Stimulated activated CD4-positive, alpha-beta T cell treated with anti-CD3 and anti-CD28 coated beads, Interleukin-4, amount 100 ng/mL, for 1 hour (primary cell): ENCODE measurements around the gene SEMA6A.

Source experiments
- DNase-seq: peaks from one replicate; pipeline ENCODE4 v3.0.0-alpha.2; 2020

Gene SEMA6A

DNA sequence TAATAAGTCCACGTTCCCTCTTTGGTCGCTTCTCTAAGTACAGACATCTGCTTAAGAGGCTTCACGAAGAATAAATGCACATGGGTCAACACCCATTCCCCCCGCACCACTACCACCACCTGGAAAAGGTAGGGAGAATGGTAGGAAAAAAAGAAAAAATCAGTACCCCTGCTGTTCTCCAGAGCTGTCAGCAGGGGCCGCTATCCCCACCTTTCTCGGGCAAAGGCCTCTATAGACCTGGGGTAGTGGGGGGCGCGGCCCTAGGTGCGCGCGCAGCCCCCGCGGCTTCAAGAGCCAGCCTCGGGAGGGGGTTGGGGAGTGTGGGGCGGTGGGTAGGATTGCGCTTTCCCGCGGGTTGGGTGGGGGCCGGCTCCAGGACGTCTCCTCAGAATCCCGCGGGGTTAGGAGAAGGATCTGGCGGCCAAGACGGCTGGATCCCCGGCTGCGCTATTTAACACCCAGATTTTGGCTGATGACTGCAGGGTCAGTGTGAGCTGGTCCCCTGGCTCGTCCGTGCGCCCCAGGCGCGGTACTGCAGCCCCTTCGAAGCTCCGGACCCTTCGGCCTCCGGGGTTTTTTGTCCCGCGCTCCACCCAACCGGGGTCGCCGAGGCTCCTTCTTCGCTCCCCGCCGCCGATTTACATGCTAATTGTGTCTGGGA, 1.6 kb upstream of the SEMA6A start:
- DNase-seq = peak; percentile 25

DNA sequence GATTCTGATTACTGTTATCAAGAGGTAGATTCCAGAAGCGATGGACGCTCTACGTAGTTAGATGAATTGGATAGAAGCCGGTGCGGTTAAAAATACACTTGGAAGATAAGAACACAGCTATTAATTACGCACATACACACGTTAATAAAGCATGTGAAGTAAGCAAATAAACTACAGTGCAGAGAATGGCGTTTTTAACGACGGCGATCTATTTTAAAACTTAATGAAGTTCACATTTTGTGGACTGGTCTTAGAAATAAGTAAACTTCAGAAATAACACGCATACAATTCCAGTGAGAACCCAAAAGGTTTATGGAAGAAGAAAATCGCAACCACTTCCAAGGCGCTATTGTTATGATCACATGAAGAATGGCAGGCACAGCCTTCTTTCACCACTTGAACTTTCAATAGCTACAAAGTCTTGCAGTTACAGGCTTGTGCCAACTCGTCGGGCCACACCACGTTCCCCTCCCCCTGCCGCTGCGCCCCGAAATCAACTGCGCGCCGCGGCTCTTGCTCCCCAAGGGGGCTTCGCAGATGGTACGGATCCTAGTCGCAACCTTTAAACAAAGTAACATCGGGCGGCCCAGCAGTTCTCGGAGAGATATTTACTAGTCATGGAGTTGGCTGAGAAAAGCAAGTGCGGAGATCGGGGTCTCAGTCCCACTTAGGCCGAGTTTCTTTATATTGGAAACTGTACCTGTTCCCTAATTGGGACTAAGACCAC, 866 bp upstream of the SEMA6A start:
- no peak for DNase-seq

DNA sequence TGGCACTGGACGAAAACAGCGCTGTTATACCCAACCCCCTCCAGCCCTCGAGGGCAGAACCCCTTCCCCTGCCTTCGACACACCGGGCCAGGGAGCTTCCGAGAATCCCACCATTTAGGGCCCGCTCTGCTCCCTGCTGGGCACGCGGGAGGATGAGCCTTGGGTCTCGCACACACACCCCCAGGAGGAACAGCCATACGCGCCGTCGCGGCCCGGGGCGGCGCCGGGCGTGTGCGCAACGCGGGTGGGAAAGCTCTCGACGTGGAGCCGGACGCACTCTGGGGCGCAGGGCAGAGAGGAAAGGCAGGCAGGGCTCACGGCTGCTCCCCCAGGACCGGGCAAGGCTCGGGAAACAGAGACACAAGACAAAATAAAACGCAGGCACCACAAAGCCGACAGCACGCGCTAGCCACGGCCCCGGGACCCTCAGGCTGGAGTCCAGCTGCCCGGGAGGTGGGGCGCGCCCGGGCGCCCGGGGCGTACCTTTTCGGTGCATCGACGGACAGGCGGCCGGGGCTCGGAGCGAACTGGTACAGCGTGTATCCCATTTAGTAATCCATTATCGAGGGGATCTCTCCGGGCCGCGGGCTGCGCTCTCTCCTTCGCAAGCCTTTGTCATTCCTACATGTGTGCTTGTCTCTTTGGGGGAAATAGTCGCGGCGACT, 789 bp downstream of the SEMA6A start:
- DNase-seq = no peak

DNA sequence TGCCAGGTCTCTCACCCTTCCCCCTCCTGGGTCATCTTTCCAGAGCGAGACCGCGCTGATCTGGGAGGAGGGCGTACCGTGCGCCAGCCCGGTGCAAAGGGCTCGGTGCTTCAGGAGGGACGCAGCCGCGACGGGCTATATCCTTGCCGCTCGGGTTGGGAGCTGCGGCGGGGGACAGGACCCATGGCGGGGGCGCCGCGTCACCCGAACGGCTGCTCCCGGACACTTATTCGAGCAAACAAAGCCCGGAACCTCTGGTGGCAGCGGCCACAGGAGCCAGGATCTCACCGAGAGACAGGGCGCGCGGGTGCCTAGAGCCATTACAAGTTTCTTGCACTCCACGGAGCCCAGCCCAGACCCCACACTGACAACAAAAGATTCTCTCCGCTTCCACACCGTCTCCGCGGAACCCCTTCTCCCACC, 1.3 kb downstream of the SEMA6A start:
- DNase-seq = no peak

DNA sequence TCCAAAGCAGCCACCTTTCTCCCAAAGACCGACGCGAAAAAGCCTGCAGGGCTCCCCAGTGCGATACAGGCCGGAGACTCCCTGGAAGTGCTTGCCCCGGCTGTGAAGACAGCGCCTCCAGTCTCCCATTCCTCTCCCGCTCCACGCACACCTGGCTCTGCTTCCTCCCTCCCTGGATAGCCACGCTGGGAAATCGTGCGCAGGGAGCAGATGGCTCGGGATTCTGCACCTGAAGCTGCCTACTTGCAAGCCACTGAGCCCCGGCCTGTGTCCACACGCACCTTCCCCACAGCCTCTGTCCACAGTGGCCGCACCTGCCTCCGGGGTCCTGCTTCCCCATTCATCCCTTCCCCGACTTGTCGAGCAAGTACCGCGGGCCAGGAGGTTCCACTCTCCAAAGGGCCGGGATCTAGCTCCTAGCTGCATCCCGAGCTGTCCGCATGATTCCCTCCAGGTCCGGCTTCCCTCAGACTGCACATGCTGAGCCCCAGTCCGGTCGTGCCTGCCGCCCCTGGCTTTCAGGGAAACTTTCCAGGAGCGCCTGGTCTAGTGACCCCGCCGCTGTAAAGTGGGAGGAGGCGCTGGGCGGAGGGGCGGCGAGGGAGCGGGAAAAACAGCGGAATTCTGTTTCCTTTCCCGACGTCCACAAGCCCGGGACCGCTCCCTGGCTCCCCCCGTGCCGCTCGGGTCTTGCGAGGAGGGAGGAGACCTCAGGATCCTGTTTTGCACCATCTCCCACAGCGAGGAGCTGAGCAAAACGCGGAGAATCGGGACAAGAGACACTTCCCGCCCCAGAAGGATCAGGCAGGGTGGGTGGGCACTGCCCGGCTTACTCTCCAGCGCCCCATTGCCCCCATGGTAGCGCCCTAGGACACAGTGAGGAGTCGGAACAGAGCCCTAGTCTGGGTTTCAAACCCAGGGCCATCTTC, 2.0 kb downstream of the SEMA6A start:
- no peak for DNase-seq

DNA sequence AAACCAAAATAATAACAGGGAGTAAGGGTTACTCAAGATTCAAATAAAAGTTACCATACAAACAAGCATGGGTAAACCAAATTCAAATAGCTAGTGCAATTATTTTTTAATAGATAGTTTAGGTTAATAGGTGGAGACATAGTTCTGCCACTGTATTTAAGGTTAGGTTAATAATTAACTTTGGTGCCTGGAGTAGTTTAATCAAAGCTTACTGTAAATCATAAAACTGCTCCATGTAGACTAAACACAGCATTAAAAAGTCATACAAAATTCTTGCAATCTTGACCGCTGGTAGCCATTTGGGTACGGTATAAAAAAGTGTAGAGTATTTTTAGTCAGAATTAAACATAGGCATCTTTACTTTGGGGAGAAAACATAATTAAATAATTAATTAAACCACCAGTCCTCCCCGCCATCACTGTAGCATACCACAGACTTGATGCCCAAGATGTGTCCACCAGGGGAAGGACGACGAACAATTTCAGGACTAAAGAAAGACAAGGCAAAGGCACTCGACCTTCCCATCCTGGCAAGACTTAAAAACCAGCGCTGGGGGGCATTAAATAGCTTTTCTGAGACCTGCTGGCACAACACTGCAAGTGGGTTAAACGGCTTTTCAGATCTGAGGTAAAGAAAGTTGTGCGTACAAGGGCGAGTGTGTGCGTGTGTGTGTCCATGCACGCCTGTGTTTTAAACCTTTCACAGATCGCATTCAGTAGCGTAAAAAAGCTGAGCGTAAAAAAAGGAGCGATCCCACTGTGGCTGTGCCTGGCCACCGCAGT, 2.9 kb downstream of the SEMA6A start:
- no peak for DNase-seq

DNA sequence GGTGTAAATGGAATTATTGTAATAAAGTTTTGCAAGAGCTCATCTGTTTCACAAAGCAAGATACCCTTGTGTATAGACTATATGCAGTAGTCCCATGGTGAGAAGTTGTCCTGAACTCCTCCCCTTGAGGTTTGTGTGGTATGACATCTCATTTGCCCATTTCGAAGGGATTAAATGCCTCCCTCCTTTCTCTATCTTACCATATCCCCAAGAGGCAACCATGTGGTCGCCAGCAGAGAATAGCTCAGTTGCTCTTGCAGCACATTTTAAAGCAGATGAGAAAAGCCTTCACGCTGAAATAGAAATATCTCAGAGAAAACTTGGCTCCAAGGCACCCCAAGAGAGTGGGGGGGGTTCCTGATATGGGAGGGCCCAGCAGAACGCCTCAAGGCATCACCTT, 4.6 kb downstream of the SEMA6A start:
- no peak for DNase-seq

DNA sequence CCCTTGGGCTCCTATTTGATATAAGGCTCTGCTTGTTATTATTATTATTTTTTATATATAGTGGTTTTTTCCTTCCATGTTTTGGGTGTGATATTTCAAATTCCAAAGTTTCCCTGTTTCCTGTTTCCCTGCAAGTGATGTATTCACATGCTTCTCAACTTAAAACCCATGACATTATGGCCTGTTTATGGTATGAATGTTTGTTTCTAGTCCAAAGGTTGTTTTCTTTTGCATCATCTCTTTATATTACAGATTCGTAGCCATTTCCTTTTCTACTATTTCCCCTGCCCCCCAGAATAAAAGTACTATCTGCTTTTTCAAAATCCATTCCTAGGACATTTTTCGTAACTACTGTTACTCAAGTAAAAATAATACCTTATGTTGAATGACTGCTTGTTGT, 7.5 kb downstream of the SEMA6A start:
- DNase-seq = no peak

DNA sequence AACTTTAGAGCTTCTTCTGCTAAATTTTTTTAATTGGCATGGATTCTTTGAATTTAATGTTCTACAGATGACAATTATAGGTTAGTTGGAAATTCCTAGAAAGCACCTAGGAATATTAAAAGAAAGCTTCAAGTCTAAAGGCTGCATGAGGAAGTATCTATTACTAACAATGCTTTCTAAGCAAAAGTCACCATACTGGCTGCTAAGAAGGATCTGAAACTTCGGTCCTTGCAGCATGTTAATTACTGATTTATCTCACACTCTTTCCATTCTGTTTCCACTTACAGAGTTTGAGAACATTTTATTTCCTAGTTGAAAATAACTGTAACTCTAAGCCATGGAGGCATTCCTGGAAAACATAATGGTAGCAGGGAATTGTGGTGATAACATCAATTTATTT, 8.4 kb downstream of the SEMA6A start:
- DNase-seq = no peak

DNA sequence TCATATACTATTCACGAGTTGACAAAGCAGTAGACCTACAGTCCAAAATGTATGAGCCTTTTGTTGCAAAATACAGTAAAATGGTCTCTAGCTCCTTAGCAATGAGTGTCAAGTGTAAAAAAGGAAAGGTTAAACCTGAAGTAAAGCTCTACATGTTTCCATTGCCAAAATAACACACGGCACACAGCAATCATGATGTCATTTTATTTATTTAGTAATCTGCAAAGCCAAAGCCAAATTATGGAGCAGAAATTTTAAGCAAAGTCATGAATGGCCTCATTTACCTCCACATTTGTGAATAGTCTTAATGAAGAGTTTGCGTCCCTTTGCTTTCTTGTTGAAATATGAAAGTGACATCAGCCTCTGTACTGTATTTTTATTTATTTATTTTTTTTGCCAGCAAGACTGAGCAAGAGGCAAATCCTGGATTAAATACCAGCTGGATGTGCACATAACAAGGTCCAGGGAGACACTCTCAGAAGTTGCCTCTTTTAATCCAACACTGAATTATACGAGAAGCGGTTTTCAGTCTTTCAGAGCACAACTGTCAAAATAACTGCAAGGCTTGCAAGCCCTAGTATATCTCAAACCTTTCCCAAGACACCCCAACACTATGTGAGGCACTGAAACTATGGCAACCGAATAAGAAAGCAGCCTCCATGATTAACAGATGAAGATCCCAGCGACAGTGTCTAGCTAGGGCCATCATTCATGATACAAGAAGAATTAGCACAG, 9.7 kb downstream of the SEMA6A start:
- DNase-seq = no peak

DNA sequence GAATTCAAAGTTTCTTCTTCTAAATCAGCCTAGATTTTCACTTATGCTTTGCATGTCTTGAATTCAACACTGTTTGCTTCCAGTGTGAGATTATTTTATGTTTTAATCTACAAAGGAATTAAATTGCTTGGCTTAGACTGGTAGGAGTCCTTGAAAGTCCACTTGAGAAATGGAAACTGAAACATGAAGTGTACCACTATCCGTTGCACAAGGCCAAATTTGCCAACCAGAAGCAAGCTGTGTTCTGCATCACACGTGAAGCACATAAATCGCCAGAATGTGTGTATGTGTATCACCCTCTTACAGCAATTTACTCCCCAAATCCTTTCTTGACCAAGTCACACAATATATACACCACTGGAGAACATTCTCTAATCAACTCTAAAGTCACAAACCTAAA, 10.3 kb downstream of the SEMA6A start:
- DNase-seq = no peak

DNA sequence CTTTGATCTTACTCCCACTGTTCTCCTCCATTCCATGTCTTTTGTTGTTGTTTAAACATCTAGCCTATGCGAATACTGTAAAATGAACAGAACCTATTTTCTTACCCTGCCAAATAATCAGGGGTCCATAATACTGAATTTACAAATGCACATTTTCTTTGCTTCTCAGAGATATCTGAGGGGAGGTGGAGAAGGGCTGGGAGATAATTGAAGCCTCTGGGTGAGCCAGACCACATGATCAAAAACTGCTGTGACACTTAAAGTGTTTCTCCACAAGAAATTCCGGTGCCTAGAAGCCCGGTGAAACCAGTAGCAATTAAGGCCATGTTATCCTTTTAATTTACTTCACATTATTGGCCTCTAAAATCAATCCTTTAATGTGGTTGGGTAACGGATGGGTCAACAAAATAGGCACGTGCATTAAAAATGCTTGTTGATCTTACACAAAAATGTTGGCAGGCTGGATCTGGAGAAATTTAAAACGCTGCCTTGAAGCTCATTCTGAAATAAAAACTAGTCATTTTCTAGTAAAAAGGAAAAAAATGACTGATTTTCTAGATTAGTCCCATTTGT, 10.8 kb downstream of the SEMA6A start:
- DNase-seq = no peak

DNA sequence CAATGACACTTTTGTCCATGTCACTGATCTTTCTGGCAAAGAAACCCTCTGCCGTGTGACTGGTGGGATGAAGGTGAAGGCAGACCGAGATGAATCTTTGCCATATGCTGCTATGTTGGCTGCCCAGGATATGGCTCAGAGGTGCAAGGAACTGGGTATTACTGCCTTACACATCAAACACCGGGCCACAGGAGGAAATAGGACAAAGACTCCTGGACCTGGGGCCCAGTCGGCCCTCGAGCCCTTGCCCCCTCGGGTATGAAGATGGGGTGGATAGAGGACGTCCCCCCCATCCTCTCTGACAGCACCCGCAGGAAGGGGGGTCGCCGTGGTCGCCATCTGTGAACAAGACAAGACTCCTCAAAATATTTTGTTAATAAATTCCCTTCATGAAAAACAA, 12.0 kb downstream of the SEMA6A start:
- DNase-seq = no peak

DNA sequence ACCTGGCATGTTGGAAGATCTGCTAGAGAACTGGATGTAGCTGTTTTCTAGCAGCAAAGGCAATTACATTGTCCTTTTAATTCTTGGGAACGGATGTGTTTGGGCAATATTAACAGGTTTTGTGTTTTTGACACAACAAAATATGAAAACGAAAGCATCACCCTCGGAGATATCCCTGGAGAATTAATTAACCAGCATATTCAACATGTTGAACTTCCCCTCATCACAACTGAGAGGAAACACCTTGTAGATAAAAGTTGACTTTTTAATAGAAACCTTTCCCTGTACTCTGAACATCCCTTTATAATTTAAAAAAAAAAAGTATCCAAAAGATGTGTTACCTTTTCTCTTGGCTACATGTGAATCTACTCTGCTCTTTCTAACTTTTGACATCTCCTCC, 13.0 kb downstream of the SEMA6A start:
- no peak for DNase-seq

DNA sequence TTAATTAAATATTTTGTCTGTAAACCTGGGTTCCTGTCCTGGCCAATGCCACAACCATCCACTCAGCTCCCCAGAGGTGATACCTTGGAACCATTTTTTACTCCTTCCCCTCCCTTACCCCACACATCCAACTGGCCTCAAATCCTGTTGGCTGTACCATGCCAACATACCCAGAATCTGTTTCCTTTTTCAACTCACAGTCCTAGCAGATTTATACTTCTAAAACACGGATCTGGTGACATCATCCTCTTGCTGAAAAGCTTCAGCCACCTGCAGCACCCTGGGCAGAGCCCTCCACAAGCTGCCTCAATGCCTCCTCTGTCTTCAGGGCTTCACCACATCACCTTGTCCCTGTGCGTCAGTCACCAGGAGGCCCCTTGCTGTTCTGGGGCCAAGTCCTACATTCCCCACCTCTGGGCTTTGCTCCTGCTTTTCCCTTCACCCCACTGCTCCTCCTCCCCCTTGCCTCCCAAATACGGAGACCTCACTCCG, 14.9 kb downstream of the SEMA6A start:
- no peak for DNase-seq

DNA sequence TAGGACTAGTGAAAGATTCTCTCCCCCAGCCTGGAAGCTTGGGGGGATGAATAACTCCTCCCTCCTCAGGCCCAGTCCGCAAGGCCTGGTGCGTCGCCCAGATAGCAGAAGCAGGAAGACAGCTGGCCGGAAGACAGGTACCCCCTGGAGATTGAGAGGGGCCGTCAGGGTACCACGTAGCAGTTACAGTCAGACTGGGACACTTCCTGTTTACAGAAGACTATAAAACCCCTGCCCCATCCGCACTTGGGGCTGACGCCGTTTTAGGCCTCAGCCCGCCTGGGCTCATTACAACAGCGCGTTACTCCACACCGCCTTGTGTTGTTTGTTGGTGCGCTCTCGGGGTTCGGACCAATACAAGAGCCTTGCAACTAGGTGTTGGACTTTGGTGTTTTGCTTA, 15.4 kb downstream of the SEMA6A start:
- DNase-seq = no peak

DNA sequence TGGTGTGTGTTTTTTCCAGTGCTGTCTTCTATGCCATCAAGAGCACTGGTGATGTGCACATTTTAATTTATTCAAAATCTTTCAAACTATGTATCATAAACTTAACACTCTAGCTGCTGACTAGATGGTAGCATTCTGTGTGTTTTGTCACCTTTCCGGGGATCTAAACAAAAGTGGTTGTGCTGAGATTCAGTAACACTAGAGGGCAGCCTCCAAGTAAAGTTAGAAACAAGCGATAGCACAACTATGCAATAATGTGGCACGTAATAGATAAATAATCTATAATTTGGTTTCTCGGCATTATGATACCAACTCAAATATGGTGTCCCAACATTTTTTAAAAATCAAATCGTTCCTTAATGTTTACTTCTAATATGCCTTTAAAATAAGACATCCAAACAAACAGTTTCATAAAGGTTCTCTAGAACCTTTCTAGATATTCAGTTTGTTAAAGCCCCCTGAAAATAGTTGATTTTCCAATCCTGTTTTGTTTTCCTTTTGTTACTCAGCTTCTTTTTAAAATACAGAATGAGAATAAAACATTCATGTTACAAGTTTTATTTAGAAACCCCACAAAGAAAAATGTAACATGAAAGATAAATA, 16.9 kb downstream of the SEMA6A start:
- DNase-seq = no peak

DNA sequence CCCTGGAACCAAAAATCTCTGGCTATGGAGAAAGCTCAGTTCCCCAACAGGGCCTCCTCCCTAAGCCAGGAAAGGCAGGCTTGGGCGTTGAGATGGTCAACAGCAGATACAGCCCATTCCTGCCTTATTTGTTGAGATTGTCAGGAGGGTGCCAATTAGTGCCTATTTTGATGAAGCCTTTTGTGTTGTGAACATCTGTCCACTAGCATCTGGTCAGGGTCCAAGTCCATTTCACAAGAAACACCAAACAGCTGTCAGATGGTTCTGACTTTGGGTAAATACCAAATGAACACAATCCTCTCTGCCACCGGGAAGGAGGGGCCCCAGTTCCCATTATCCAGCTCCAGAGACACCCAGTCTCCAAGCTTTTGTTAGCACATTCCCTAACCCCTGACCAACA, 19.9 kb downstream of the SEMA6A start:
- DNase-seq = no peak

DNA sequence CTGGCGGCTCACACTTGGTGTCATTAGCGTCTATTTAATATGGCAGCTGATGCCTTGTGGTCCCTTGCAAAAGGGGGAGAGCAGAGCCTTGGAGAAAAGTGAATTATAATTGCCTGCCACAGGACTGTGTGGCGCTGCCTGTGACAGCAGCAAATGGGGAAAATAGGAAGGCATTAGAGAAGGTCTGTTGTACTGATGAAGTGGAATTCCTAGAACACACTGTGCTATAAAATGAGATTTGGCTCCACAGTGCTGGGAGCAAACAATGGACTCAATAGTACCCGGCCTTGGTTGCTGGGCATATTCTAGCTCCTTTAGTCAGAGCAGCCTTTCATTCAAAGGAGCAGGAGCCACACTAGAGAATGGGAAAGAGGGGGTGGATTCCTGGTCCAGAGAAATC, 21.3 kb downstream of the SEMA6A start:
- no peak for DNase-seq

DNA sequence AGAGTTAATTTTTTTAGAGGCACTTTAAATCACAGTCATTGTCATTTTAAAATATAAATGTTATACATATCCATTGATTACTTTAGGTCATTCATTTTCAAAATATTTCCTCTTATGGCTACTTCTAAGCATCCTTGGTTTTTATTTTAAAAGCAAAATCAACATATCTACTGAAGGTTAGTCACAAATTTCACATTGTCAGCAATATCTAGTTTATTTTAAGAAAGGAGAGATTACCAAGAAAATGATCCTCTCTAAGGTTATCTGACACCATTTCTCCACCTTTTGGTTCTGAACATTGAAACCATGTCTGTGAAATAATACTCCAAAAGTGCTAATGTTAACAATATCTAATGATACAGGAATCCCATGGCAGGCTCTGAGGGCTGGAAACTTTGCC, 24.5 kb downstream of the SEMA6A start:
- DNase-seq = no peak

DNA sequence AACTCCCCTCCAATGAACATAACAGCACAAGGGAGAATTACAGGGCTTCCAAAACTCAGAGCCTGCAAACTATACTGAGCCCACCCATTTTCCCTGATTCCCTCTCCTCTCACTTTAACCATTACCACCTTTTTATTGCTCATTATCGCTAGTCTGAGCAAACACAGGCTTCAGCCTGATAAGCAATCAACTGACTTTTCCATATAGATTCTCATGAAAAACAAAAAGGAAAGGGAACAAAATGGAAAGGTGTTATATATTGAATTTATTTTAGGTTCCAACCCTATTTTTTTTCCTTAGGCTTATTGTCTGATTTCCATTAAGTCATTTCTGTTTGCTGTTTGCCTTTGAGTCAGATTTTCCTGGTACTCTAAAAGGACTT, 27.9 kb downstream of the SEMA6A start:
- no peak for DNase-seq
